ENCODE results near the gene PHLDB2.

DNA sequence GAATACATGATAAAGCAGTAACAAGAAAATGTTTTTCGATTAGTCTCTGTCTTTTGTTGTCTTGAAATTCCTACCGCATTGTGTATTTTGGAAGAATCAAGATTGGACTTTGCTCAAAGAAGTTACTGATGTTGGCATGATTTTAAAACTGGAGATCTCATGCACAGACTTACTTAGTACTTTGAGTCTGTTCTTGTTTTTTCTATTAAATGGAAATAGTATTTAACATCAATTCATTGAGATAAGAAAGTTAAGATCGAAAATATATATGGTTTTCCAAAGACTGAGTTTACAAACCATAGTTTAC is 122.3 kb downstream of the PHLDB2 start:
- TF ChIP-seq, protein P1, sequence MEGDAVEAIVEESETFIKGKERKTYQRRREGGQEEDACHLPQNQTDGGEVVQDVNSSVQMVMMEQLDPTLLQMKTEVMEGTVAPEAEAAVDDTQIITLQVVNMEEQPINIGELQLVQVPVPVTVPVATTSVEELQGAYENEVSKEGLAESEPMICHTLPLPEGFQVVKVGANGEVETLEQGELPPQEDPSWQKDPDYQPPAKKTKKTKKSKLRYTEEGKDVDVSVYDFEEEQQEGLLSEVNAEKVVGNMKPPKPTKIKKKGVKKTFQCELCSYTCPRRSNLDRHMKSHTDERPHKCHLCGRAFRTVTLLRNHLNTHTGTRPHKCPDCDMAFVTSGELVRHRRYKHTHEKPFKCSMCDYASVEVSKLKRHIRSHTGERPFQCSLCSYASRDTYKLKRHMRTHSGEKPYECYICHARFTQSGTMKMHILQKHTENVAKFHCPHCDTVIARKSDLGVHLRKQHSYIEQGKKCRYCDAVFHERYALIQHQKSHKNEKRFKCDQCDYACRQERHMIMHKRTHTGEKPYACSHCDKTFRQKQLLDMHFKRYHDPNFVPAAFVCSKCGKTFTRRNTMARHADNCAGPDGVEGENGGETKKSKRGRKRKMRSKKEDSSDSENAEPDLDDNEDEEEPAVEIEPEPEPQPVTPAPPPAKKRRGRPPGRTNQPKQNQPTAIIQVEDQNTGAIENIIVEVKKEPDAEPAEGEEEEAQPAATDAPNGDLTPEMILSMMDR (IDR thresholded peaks at IDR 0.05), result no peak
- no peak for TF ChIP-seq POLR2A (IDR thresholded peaks at IDR 0.05)

Measured in body of pancreas (tissue), 4 donors.